Fibroblast of mammary gland (primary cell): ENCODE results near the gene SOCS1.
"Not testable (repeated sequence)": the region's sequence is repeated elsewhere in the genome, so short reads cannot be mapped to it uniquely, and the experiment has no call there.

Experiments
- DNase-seq: peaks from one replicate; pipeline ENCODE4 v3.0.0-alpha.2; 2010; ENCODE audit warnings: low read depth
- H3K4me3 ChIP-seq: 2 replicates; pipeline ENCODE4 v1.5.1; 2011; ENCODE audit warnings: low read depth, mild to moderate bottlenecking, low read length, moderate library complexity; ENCODE audit not compliant: control insufficient read depth
- CTCF ChIP-seq: conservative IDR thresholded peaks from 2 replicates; pipeline ENCODE4 v1.5.1; 2011; ENCODE audit warnings: low read depth, low read length, inconsistent platforms; ENCODE audit not compliant: control insufficient read depth, insufficient read depth

The SOCS1 gene

GRCh38 chr16:11291091-11291703 lies 35.2 kb upstream of the SOCS1 start:
- no peak for TF ChIP-seq CTCF
- DNase-seq = no peak

GRCh38 chr16:11290102-11290893 lies 34.3 kb upstream of the SOCS1 start:
- TF ChIP-seq CTCF = no peak
- no peak overlapping the region for H3K4me3 ChIP-seq
- no peak for DNase-seq

More at GRCh38 chr16:11291091-11291703, 35.2 kb upstream of the SOCS1 start:
- H3K4me3 ChIP-seq = no peak overlapping the region

DNA sequence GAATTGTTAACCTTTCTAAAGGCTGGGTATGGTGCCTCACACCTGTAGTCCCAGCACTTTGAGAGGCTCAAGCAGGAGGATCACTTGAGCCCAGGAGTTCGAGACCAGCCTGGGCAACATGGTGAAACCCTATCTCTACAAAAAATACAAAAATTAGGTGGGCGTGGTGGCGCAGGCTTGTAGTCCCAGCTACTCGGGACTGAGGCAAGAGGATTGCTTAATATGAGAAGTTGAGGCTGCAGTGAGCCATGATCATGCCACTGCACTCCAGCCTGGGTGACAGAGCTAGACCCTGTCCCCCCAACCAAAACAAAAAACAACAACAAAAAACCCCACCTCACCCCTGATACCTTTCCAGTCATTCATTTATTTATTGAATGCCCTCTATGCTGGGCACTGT lies 33.7 kb upstream of the SOCS1 start:
- DNase-seq = not testable (repeated sequence)

GRCh38 chr16:11289202-11289601 lies 33.2 kb upstream of the SOCS1 start:
- no peak overlapping the region for H3K4me3 ChIP-seq
- no peak for TF ChIP-seq CTCF
- DNase-seq = no peak

More for the DNA sequence above, 33.7 kb upstream of the SOCS1 start:
- not testable (repeated sequence) for H3K4me3 ChIP-seq

- DNase-seq = no peak
- no peak for TF ChIP-seq CTCF
- H3K4me3 ChIP-seq = no peak overlapping the region
Observed at GRCh38 chr16:11285842-11286241, 29.8 kb upstream of the SOCS1 start.

DNA sequence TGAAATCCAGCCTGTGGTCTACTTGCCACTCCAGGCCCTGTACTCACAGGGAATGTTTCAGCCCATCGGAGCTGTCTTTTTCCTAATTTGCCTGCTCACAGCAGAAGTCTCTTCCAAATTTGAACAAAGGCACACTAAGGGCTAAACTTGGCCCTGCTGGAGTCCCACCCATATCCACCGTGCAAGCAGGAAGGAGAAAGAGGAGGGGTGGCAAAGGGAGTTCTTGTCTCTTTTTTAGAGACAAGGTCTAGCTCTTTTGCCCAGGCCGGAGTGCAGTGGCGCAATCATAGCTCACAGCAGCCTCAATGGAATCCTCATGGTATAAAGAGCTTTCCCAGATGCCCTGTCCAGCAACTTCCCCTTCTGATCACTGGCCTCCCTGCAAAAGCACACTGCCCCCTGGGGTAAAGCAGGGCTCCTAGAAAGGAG lies 27.8 kb upstream of the SOCS1 start:
- no peak overlapping the region for H3K4me3 ChIP-seq
- TF ChIP-seq CTCF = peak; percentile 6
- peak; percentile 16 for DNase-seq

DNA sequence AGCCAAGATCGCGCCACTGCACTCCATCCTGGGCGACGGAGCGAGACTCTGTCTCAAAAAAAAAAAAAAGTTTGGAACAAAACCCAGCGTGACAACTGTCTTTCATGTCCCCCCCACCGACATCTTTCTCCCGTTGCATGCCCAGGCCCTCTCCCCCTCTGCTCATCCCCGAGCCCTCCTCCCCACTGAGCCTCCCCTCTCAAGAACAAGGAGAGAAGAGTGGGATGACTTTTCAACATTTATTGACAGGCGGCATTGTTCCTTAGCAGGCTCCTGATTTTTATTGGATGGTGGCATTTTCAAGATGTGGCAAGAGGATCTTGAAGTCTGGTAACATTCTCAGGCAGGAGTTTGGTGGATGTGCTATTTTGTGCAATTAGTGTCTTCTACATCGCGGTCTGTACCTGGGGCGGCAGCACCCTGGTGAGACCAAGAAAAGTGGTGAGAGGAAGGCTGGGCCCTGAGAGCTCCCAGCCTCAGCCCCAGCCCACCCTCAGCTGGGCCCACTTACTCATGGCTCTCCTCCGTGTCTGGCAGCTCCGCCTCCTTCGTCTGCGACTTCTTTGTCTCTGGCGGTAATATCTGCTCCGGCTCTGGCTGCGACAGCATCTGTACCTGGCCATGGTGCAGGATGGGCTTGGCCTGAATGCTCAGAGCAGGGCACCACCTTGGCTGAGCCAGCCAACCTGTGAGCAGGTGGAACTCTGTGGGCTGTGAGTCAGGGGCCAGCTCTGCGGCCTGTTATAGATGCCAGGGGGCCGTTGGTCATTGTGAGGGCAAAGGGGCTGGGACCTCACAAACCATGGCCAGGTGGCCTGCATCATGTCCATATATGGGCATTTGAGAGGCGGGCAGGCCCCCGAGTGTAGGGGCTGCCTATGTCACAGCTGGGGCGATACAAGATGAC lies 24.9 kb upstream of the SOCS1 start, which contains the start of gene PRM1:
TSS of gene PRM1 (minus strand) at position 715 of the 907 bp plus-strand sequence. CDS start at position 623, 92 bp downstream.
- DNase-seq = no peak
- no peak within 1 kb of the TSS for H3K4me3 ChIP-seq
- no peak for TF ChIP-seq CTCF
